CD4-positive, alpha-beta T cell treated with Interleukin-2 at 100 ng/mL for 4 hours (primary cell): ENCODE results near the gene PCMTD2.

ENCODE experiments used
- DNase-seq: peaks from one replicate; pipeline ENCODE4 v3.0.0-alpha.2; 2020; ENCODE audit warnings: low spot score

The PCMTD2 gene

DNA sequence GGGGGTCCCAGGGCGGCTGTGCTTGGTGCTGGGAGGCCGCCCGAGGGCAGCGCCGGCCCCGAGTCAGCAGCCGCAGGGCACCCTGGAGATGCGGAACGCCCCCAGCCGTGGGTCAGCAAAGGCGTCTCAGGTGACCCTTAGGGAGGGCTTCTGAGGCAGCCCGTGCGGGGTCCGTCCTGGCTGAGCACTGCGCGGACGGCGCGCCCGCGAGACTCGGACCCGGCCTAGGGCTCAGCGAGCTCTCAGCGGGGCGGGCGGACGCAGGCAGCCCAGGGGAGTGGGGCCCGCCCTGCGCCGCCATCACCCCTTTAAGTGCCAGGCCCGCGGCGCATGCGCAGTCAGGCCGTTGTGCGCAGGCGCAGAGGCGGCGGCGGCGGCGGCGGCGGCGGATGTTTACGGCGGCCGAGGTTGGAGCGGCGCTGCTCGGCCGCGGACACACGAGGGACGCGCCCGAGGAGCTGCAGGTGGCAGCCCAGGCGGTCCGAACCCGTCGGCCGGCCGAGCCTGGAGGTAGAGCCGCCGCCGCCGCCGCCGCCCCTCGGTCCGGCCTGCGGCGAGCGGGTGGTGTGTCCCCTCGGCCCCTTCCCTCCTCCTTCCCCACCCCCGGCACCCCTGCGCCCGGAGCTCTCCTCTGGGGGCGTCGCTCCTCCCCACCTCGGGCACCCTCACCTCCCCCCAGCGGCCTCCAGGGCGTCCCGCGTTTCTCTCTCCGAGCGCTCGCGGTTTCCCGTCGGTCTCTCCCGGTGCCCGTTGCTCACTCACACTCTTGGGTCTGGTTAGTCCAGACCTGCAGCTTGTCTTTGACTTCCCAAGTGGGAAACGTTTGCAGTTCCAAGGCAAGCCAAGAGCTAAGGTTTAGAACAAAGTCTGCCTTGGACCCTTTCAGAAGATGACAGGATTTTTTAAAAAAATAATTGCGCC, at the start of gene PCMTD2:
TSS of gene PCMTD2 (plus strand) at position 388 of the 921 bp plus-strand sequence. CDS start 4,218 bp downstream, outside the sequence.
- peak; percentile 85 for DNase-seq

- DNase-seq = no peak
Measured at GRCh38 chr20:64206614-64207013, 48.9 kb upstream of the PCMTD2 start.

GRCh38 chr20:64207641-64208590, 47.6 kb upstream of the PCMTD2 start:
- no peak for DNase-seq

DNA sequence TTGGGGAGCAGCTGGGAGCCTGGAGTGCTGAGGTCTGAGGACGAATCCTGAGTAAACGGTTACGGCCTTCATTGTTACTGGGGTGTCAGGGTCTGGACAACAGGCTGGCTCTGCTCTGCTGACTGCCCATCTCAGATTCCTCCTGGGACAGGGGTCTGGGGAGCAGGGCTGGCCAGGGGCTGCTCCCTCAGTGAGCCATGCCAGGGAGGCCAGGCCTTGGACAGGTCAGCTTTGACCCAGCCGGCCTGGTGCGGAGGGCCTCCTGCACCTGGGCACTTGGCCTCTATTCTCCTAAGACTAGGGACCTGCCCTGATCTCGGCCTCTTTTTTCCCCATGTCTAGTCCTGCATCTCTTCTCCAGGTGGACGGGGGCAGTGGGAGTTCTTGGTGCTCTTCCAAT, 46.4 kb upstream of the PCMTD2 start:
- no peak for DNase-seq

DNA sequence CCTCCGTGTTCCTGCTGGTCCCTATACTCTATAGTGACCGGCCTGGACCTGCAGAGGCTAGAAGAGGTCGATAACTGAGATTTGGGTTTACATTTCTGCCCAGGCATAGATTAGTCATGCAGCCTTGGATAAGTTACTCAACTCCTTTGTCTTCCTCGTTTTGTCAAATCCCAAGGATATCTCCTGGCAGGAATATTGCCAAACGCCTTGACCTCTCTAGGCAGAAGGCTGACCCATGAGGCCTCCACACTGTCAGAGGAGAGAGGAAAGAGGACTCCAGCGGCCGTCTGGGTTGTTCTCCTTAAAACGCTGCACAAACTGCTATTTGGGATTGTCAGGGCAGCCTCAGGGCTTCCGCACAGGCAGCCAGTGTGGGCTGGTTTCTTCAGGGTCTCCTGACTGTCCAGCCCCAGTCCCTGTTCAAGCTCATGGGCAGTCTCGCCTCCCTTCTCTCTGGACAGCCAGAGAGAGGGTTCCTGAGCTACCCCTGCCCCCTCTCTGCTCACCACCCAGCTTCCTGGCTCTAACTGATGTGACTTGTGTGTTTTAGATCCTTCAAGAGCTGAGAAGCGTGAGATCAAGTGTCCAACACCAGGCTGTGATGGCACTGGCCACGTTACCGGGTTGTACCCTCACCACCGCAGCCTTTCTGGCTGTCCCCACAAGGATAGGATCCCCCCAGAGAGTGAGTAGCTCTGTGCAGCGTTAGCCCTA, 44.7 kb upstream of the PCMTD2 start:
- DNase-seq = no peak

DNA sequence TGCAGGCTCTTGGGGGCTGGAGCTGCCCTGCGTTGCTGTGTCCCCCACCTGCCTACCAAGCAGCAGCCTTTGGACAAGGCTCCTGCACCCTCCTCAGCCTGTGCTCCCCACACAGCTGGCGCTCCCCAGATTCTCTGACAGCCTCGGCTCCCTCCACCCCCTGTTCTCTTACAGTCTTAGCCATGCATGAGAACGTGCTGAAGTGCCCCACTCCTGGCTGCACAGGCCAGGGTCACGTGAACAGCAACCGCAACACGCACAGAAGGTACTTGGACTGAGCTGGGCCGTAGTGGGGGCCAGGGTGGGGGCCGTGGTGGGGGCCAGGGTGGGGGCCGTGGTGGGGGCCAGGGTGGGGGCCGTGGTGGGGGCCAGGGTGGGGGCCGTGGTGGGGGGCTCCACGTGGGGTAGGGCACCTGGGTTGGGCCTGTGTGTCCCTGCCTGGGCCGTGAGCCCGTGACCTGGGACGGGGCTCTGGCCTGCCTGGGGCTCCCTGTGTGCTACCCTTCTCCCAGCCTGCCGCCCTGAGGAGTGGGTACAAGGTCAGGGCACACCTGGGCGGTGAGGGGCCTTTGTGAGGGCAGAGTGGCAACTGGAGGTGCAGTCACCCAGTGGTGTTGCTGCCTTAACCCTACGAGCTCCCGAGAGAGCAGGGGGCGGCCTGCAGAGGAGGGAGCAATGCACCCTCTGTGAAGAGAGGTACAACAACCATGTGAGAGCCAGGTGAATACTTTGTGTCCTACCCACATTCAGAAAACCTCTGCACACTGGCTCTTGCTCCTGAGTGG, 43.5 kb upstream of the PCMTD2 start:
- DNase-seq = no peak

GRCh38 chr20:64212755-64213154, 42.8 kb upstream of the PCMTD2 start:
- DNase-seq = no peak

GRCh38 chr20:64214113-64214512, 41.4 kb upstream of the PCMTD2 start:
- no peak for DNase-seq

- DNase-seq = no peak
Measured at GRCh38 chr20:64214952-64215351, 40.6 kb upstream of the PCMTD2 start.

GRCh38 chr20:64216036-64216435, 39.5 kb upstream of the PCMTD2 start:
- DNase-seq = no peak

DNA sequence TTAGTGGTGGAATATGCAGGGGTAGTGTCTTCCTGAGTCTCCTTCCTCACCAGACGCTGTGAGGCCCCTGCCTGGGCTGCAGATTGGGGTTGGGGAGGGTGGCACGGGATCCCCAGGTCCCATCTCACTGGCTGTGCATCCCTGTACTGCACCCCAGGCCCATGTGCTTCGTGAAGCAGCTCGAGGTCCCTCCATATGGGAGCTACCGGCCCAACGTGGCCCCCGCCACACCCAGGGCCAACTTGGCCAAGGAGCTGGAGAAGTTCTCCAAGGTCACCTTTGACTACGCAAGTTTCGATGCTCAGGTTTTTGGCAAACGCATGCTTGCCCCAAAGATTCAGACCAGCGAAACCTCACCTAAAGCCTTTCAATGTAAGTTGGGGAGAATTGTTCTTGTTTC, 38.6 kb upstream of the PCMTD2 start:
- no peak for DNase-seq

DNA sequence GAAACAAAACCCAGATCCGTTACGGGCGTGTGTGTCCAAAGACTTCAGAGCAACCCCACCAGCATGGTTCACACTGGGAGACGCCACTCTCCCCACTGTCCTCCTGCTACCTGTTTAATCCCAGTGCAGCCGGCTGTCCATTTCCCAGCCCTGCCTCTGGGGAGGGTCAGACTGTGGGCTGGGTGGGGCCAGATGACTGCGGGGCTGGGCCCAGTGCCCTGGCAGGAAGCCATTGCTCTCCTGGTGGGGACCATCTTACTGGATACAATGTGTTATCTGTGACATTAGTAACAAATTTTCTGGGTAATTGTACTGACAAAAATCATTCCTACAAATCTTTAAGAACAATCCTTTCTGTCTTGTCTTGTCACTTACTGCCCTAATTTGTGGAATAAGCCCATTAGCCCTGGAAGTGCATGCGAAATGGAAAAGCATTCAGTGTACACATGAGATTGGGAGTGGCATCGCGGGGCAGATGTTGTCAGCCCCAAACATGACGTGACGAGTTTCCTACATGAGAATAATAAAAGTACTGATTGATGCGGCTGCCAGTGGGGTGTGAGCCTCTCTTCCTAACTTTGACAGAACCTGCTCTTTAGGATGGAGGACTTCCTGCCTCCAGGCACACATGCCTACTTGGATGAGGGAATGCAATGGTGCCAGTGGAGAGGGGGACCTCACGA, 37.9 kb upstream of the PCMTD2 start:
- no peak for DNase-seq

- DNase-seq = peak; percentile 3
Measured at GRCh38 chr20:64219202-64219601, 36.3 kb upstream of the PCMTD2 start.

DNA sequence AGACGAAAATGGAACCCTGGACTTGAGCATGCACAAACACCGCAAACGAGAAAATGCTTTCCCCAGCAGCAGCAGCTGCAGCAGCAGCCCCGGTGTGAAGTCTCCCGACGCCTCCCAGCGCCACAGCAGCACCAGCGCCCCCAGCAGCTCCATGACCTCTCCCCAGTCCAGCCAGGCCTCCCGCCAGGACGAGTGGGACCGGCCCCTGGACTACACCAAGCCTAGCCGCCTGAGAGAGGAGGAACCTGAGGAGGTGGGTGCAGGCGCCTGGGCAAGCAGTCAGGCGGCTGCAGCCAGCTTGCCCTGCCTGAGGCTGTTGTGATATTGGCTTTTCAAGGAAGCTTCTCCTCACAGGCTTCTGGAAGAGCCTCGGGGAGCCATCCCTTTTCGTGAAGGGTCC, 35.8 kb upstream of the PCMTD2 start:
- no peak for DNase-seq

- no peak for DNase-seq
Measured at GRCh38 chr20:64220420-64220819, 35.1 kb upstream of the PCMTD2 start.

DNA sequence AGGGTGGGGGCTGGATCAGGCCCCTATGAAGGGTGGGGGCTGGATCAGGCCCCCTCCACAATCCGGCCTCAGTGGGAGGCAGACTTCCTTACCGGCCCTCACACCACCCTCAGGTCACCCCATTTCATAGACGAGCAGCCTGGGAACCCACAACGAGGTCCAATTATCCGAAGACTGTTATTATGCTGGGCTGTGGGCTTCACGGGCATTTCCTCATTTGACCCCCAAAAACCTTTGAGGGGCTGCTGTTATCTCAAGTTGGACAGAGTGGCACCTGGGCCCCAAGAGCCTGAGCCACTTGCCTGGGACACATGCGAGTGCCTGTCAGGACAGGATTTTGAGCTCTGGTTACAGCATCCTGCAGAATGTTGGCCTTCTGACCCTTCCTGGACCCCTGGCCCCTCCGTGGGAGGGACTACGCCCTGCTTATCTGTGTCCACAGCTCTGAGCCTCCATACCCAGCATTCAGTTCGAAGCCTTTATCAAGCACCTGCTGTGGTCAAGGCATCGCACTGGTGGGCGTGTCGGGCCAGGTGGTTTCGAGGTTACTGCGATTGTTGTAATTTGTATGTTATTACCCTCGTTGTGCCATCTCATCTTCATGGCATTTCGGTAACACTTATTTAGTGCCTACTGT, 34.5 kb upstream of the PCMTD2 start:
- DNase-seq = no peak

- DNase-seq = no peak
Measured at GRCh38 chr20:64222291-64222735, 33.2 kb upstream of the PCMTD2 start.

DNA sequence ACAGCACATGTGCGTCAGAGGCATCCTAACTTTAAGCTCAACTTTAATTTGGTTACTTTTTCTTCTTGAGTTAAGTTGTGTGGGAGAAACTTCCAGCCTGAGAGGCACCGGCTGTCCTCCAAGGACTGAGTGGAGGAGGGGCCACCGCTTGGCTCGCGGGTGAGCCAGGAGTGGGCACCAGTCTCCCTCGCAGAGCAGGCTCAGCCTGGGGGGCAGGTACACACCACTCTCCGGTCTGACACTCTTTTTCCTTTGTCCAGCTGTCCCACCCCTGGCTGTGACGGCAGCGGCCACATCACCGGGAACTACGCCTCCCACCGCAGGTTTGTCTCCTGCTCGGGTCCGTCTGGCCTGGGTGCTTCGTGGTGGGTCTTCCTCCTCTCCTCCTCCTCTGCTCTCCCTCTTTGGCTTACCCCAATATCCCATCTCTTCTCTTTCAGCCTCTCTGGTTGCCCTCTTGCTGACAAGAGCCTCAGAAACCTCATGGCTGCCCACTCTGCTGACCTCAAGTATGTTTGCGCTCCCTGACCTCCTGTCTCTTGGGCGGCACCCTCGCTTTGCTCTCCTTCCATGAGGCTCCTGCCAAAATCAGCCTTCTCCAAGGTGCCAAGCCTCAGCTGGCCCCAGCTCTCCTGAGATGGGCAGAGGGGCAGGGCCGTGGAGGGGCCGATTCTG, 32.6 kb upstream of the PCMTD2 start:
- no peak for DNase-seq

GRCh38 chr20:64223526-64224067, 32.0 kb upstream of the PCMTD2 start:
- no peak for DNase-seq
